SK-N-SH (cell line): ENCODE measurements around the gene ATIC. TPM values are rescaled to one million over a fixed set of nuclear protein-coding genes. Genes with fewer than 3 reads are reported as not detected.

Experiments
- CTCF ChIA-PET: fragments of 300-600, 350-600 bp; formaldehyde crosslinking; extraction: SDS; loops from one replicate; lab custom pipeline; 2021; lab: Yijun Ruan, JAX
- POLR2A ChIA-PET: fragments of 350-600 bp; sonication (Branson Sonifier 250); formaldehyde crosslinking; extraction: SDS; loops from one replicate; lab custom pipeline; 2020; ENCODE audit warnings: antibody characterized with exemption, inconsistent platforms; lab: Yijun Ruan, JAX
- DNase-seq: peaks from one replicate; pipeline ENCODE4 v3.0.0; 2012
- H2AFZ ChIP-seq: fragments of 200-600 bp; sonication (generic); 2 replicates; pipeline ENCODE4 v1.8.1; 2016; ENCODE audit warnings: antibody characterized with exemption, mild to moderate bottlenecking, low read depth
- H3F3A ChIP-seq: fragments of 200-600 bp; sonication (generic); replicated peaks from 2 replicates; pipeline ENCODE3; 2016; ENCODE audit warnings: antibody characterized with exemption, mild to moderate bottlenecking; ENCODE audit not compliant: insufficient read depth
- H3K27ac ChIP-seq, 2 experiments: fragments of 200-500 bp in 1 of 2; fragments of 200-600 bp in 1 of 2; sonication (Bioruptor generic) in 1 of 2; sonication (generic), shearing (Covaris generic) in 1 of 2; 2 replicates each; pipeline versions ENCODE4 v1.5.1 to v1.6.1; 2014 to 2016; ENCODE audit warnings: low read depth in 2 of 2, inconsistent platforms in 1 of 2, low read length in 1 of 2, mild to moderate bottlenecking in 1 of 2, mixed read lengths in 1 of 2
- H3K27me3 ChIP-seq: fragments of 200-600 bp; sonication (generic), shearing (Covaris generic); 2 replicates; pipeline ENCODE4 v1.6.1; 2016; ENCODE audit warnings: mixed run types; ENCODE audit not compliant: insufficient read depth
- H3K36me3 ChIP-seq, 2 experiments: fragments of 200-500 bp in 1 of 2; fragments of 200-600 bp in 1 of 2; sonication (Bioruptor generic) in 1 of 2; sonication (generic) in 1 of 2; replicated peaks in 1 of 2; 2 replicates each; pipeline versions ENCODE3 to v1.5.1; 2014 to 2016; ENCODE audit warnings: low read length in 1 of 2, mild to moderate bottlenecking in 1 of 2; ENCODE audit not compliant: insufficient read depth in 2 of 2, control insufficient read depth in 1 of 2
- H3K4me1 ChIP-seq, 2 experiments: fragments of 200-500 bp in 1 of 2; fragments of 200-600 bp in 1 of 2; sonication (Bioruptor generic) in 1 of 2; sonication (generic), shearing (Covaris generic) in 1 of 2; 2 replicates each; pipeline versions ENCODE4 v1.5.1 to v1.6.1; 2014 to 2016; ENCODE audit warnings: low read depth in 1 of 2, low read length in 1 of 2, mixed run types in 1 of 2; ENCODE audit not compliant: insufficient read depth in 2 of 2, control insufficient read depth in 1 of 2
- H3K4me2 ChIP-seq: fragments of 200-600 bp; sonication (generic), shearing (Covaris generic); 2 replicates; pipeline ENCODE4 v1.6.1; 2017; ENCODE audit warnings: mixed run types
- H3K4me3 ChIP-seq, 2 experiments: fragments of 200-500 bp in 1 of 2; fragments of 200-600 bp in 1 of 2; sonication (Bioruptor generic) in 1 of 2; sonication (generic), shearing (Covaris generic) in 1 of 2; 2 replicates each; pipeline versions ENCODE4 v1.5.1 to v1.8.1; 2014 to 2016; ENCODE audit warnings: low read depth in 2 of 2, inconsistent platforms in 1 of 2, low read length in 1 of 2, mild to moderate bottlenecking in 1 of 2, mixed read lengths in 1 of 2, moderate library complexity in 1 of 2
- H3K79me2 ChIP-seq: fragments of 200-600 bp; sonication (generic); 2 replicates; pipeline ENCODE4 v1.8.1; 2017; ENCODE audit warnings: mild to moderate bottlenecking; ENCODE audit not compliant: insufficient read depth
- H3K9ac ChIP-seq: fragments of 200-600 bp; sonication (generic); 2 replicates; pipeline ENCODE4 v1.6.1; 2017; ENCODE audit warnings: mixed run types
- H3K9me2 ChIP-seq: fragments of 200-600 bp; sonication (generic); 2 replicates; pipeline ENCODE4 v1.6.1; 2017; ENCODE audit warnings: mixed run types
- H3K9me3 ChIP-seq: fragments of 200-600 bp; sonication (generic); 2 replicates; pipeline ENCODE4 v1.6.1; 2017; ENCODE audit warnings: mixed run types, mild to moderate bottlenecking, moderate library complexity
- H4K20me1 ChIP-seq: fragments of 200-600 bp; sonication (generic); 2 replicates; pipeline ENCODE4 v1.6.1; 2017; ENCODE audit warnings: mild to moderate bottlenecking, mixed run types; ENCODE audit not compliant: insufficient read depth
- ELF1 ChIP-seq: IDR thresholded peaks from 2 replicates; pipeline ENCODE4 v1.4.0; 2012
- FOSL2 ChIP-seq: IDR thresholded peaks from 2 replicates; pipeline ENCODE4 v1.4.0; 2012; ENCODE audit warnings: low read depth, mild to moderate bottlenecking, moderate library complexity, borderline replicate concordance
- NFIC ChIP-seq: IDR thresholded peaks from 2 replicates; pipeline ENCODE4 v1.4.0; 2012; ENCODE audit warnings: borderline replicate concordance
- POLR2AphosphoS5 ChIP-seq: IDR thresholded peaks from 2 replicates; pipeline ENCODE4 v1.6.1; 2012; ENCODE audit warnings: low read depth, low read length
- RXRA ChIP-seq: IDR thresholded peaks from 2 replicates; pipeline ENCODE4 v1.4.0; 2012; ENCODE audit warnings: low read depth, mild to moderate bottlenecking, borderline replicate concordance
- SMC3 ChIP-seq: IDR thresholded peaks from 2 replicates; pipeline ENCODE4 v1.6.1; 2012; ENCODE audit warnings: low read depth, low read length, improper control_type of control experiment
- TAF1 ChIP-seq: IDR thresholded peaks from 2 replicates; pipeline ENCODE4 v1.6.1; 2012; ENCODE audit warnings: low read depth, mild to moderate bottlenecking, low read length, moderate library complexity, borderline replicate concordance
- TCF12 ChIP-seq: IDR thresholded peaks from 2 replicates; pipeline ENCODE4 v1.4.0; 2012
- YY1 ChIP-seq: IDR thresholded peaks from 2 replicates; pipeline ENCODE4 v1.4.0; 2012; ENCODE audit warnings: low read depth, mild to moderate bottlenecking
- WGBS: methylation state at CpG from one replicate; pipeline ENCODE4 v1.1.6; 2017; ENCODE audit warnings: low lambda C conversion rate; 5-methylcytosine and 5-hydroxymethylcytosine counted together
- polyA plus RNA-seq, 3 experiments: library from polyadenylated mRNA; depleted of rRNA; stranded (reverse); fragments of >200 nt; gene quantifications; 2 replicates each; pipeline ENCODE4 v1.2.3, GENCODE V29; 2012
- TF ChIP-seq, protein P1 (sequence below): IDR thresholded peaks from 2 replicates; pipeline ENCODE4 v1.4.0; 2012; ENCODE audit warnings: low read depth, borderline replicate concordance
- TF ChIP-seq, protein P2 (sequence below): fragments of 150-350 bp; IDR thresholded peaks from 2 replicates; pipeline ENCODE4 v1.6.1; 2017; ENCODE audit warnings: antibody characterized with exemption, low read length, low read depth, borderline replicate concordance
- TF ChIP-seq, protein P3 (sequence below): fragments of 200-600 bp; sonication (generic); IDR thresholded peaks from 2 replicates; pipeline ENCODE4 v1.6.1; 2017; ENCODE audit warnings: antibody characterized with exemption, mild to moderate bottlenecking, moderate library complexity
- TF ChIP-seq, protein P4 (sequence below): IDR thresholded peaks from 2 replicates; pipeline ENCODE4; 2012
- TF ChIP-seq, protein P5 (sequence below): fragments of 150-350 bp; IDR thresholded peaks from 2 replicates; pipeline ENCODE4 v1.6.1; 2016; ENCODE audit warnings: mild to moderate bottlenecking, low read depth, low read length
- TF ChIP-seq, protein P6 (sequence below): IDR thresholded peaks from 2 replicates; pipeline ENCODE4 v1.6.1; 2012; ENCODE audit warnings: mild to moderate bottlenecking, low read depth, low read length, moderate library complexity

Gene ATIC
- polyA plus RNA-seq, 1 of the 3 experiments (the other 2 are of a cell fraction), result 108 TPM

DNA sequence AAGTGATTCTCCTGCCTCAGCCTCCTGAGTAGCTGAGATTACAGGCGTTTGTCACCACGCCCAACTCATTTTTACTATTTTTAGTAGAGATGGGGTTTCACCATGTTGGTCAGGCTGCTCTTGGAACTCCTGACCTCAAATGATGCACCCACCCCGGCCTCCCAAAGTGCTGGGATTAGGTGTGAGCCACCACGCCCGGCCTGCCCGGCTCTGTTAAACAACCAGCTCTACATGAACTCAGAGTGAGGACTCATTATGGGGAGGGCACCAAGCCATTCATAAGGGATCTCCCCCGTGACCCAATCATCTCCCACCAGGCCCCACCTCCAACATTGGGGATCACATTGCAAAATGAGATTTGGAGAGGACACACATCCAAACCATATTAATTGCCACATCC, 8.8 kb downstream of the ATIC start:
- Histone ChIP-seq H3F3A (peaks cover 10% of the 10 kb centered on the region), H3K4me3 (no peak overlapping the region), H3K36me3 (peaks cover 37 to 77% of the 10 kb centered on the region in 2 experiments), H3K9me3 (no peaks in the 10 kb centered on the region), H3K27ac (no peak overlapping the region), H3K9me2 (no peaks in the 10 kb centered on the region), H4K20me1 (no peaks in the 10 kb centered on the region), H3K79me2 (peaks cover 65% of the 10 kb centered on the region), H3K9ac (no peak overlapping the region), H3K27me3 (no peaks in the 10 kb centered on the region), H3K4me2 (no peak overlapping the region), H3K4me1 (no peaks in the 10 kb centered on the region; a peak in 1 of 4 replicates), H2AFZ (no peak overlapping the region)
- ChIA-PET CTCF (interaction anchor here (0.9 to 1.3 kb wide), 3 partner anchors 8 to 360 kb away, joined by 3 read pairs; partner anchors contain the start of gene ATIC), POLR2A (no interaction called here)
- 90% methylated on average over 7 of the region's 7 CpGs for WGBS
- TF ChIP-seq POLR2AphosphoS5, result no peak
- TF ChIP-seq, protein P1, sequence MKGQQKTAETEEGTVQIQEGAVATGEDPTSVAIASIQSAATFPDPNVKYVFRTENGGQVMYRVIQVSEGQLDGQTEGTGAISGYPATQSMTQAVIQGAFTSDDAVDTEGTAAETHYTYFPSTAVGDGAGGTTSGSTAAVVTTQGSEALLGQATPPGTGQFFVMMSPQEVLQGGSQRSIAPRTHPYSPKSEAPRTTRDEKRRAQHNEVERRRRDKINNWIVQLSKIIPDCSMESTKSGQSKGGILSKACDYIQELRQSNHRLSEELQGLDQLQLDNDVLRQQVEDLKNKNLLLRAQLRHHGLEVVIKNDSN, result no peak
- TF ChIP-seq TAF1, result no peak
- TF ChIP-seq, protein P2, sequence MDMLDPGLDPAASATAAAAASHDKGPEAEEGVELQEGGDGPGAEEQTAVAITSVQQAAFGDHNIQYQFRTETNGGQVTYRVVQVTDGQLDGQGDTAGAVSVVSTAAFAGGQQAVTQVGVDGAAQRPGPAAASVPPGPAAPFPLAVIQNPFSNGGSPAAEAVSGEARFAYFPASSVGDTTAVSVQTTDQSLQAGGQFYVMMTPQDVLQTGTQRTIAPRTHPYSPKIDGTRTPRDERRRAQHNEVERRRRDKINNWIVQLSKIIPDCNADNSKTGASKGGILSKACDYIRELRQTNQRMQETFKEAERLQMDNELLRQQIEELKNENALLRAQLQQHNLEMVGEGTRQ, result no peak
- TF ChIP-seq RXRA, result no peak
- TF ChIP-seq, protein P3, sequence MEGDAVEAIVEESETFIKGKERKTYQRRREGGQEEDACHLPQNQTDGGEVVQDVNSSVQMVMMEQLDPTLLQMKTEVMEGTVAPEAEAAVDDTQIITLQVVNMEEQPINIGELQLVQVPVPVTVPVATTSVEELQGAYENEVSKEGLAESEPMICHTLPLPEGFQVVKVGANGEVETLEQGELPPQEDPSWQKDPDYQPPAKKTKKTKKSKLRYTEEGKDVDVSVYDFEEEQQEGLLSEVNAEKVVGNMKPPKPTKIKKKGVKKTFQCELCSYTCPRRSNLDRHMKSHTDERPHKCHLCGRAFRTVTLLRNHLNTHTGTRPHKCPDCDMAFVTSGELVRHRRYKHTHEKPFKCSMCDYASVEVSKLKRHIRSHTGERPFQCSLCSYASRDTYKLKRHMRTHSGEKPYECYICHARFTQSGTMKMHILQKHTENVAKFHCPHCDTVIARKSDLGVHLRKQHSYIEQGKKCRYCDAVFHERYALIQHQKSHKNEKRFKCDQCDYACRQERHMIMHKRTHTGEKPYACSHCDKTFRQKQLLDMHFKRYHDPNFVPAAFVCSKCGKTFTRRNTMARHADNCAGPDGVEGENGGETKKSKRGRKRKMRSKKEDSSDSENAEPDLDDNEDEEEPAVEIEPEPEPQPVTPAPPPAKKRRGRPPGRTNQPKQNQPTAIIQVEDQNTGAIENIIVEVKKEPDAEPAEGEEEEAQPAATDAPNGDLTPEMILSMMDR, result no peak
- TF ChIP-seq, protein P4, sequence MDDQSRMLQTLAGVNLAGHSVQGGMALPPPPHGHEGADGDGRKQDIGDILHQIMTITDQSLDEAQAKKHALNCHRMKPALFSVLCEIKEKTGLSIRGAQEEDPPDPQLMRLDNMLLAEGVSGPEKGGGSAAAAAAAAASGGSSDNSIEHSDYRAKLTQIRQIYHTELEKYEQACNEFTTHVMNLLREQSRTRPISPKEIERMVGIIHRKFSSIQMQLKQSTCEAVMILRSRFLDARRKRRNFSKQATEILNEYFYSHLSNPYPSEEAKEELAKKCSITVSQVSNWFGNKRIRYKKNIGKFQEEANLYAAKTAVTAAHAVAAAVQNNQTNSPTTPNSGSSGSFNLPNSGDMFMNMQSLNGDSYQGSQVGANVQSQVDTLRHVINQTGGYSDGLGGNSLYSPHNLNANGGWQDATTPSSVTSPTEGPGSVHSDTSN, result no peak
- TF ChIP-seq FOSL2, result no peak
- TF ChIP-seq, protein P5, sequence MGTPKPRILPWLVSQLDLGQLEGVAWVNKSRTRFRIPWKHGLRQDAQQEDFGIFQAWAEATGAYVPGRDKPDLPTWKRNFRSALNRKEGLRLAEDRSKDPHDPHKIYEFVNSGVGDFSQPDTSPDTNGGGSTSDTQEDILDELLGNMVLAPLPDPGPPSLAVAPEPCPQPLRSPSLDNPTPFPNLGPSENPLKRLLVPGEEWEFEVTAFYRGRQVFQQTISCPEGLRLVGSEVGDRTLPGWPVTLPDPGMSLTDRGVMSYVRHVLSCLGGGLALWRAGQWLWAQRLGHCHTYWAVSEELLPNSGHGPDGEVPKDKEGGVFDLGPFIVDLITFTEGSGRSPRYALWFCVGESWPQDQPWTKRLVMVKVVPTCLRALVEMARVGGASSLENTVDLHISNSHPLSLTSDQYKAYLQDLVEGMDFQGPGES, result no peak
- no peak for TF ChIP-seq NFIC
- TF ChIP-seq SMC3, result no peak
- no peak for TF ChIP-seq ELF1
- TF ChIP-seq, protein P6, sequence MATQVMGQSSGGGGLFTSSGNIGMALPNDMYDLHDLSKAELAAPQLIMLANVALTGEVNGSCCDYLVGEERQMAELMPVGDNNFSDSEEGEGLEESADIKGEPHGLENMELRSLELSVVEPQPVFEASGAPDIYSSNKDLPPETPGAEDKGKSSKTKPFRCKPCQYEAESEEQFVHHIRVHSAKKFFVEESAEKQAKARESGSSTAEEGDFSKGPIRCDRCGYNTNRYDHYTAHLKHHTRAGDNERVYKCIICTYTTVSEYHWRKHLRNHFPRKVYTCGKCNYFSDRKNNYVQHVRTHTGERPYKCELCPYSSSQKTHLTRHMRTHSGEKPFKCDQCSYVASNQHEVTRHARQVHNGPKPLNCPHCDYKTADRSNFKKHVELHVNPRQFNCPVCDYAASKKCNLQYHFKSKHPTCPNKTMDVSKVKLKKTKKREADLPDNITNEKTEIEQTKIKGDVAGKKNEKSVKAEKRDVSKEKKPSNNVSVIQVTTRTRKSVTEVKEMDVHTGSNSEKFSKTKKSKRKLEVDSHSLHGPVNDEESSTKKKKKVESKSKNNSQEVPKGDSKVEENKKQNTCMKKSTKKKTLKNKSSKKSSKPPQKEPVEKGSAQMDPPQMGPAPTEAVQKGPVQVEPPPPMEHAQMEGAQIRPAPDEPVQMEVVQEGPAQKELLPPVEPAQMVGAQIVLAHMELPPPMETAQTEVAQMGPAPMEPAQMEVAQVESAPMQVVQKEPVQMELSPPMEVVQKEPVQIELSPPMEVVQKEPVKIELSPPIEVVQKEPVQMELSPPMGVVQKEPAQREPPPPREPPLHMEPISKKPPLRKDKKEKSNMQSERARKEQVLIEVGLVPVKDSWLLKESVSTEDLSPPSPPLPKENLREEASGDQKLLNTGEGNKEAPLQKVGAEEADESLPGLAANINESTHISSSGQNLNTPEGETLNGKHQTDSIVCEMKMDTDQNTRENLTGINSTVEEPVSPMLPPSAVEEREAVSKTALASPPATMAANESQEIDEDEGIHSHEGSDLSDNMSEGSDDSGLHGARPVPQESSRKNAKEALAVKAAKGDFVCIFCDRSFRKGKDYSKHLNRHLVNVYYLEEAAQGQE, result no peak
- TF ChIP-seq YY1, result no peak
- no peak for TF ChIP-seq TCF12
- DNase-seq, result no peak
